Left lung (tissue), 14 donors: ENCODE data around the gene CARD14. TPM values are rescaled to one million over a fixed set of nuclear protein-coding genes. Genes with fewer than 3 reads are reported as not detected.

ENCODE experiments used
- ATAC-seq: fragments of 200-7000 bp; cut with Tn5 transposase; one replicate; pipeline ENCODE4 v1.9.1; 2020; ENCODE audit warnings: moderate library complexity
- DNase-seq, 4 donors: peaks; one replicate each; pipeline ENCODE4 v3.0.0-alpha.2; 2013 to 2020
- H3K27ac ChIP-seq, 2 donors: fragments of 200-600 bp; sonication (generic) in 1 of 2; one replicate each; pipeline versions ENCODE4 v1.5.0 to v1.8.0; 2020 to 2021
- H3K27me3 ChIP-seq, 2 donors: fragments of 200-600 bp; sonication (generic) in 1 of 2; one replicate each; pipeline versions ENCODE4 v1.5.0 to v1.8.0; 2020 to 2021
- H3K36me3 ChIP-seq, 2 donors: fragments of 200-600 bp; sonication (generic) in 1 of 2; one replicate each; pipeline versions ENCODE4 v1.5.0 to v1.8.0; 2020 to 2021
- H3K4me1 ChIP-seq, 2 donors: fragments of 200-600 bp; one replicate each; pipeline ENCODE4 v1.8.0; 2021
- H3K4me3 ChIP-seq, 2 donors: fragments of 200-600 bp; sonication (generic) in 1 of 2; one replicate each; pipeline versions ENCODE4 v1.5.0 to v1.8.0; 2020 to 2021; ENCODE audit warnings: mild to moderate bottlenecking in 1 of 2
- H3K9me3 ChIP-seq, 2 donors: fragments of 200-600 bp; sonication (generic) in 1 of 2; one replicate each; pipeline versions ENCODE4 v1.5.0 to v1.8.0; 2020 to 2021
- intact Hi-C, 2 donors: fragments of 100-400 bp; cut with DNase I; formaldehyde crosslinking; loops; one replicate each; pipeline versions ENCODE4 v1.11.2 to v1.14.2; 2022
- long read RNA-seq, 12 donors: library from polyadenylated mRNA in 2 of 12; unstranded in 2 of 12; transcript quantifications; one replicate each; pipeline ENCODE4 v2.0.0 and lab custom pipeline, GENCODE V29; 2019 to 2026
- polyA plus RNA-seq, 6 donors: library from polyadenylated mRNA; unstranded; fragments of 120-200 nt; gene quantifications; one replicate each; pipeline ENCODE4 v1.2.1, GENCODE V29; 2013; ENCODE audit not compliant: insufficient read length in 6 of 6
- total RNA-seq, 2 donors: library from RNA; stranded (reverse); fragmentation: NEBNext Ultra II Directional; extraction: Animal tissue kit (Norgen Biotek cat#: 25700); gene quantifications; one replicate each; pipeline ENCODE4 v1.2.1, GENCODE V29; 2021
- TF ChIP-seq, protein P1 (sequence below), 2 donors: fragments of 200-600 bp; sonication (generic) in 1 of 2; IDR thresholded peaks; one replicate each; pipeline versions ENCODE4 v1.5.0 to v1.8.0; 2021; ENCODE audit warnings: antibody characterized with exemption in 2 of 2
- donor health status: DM: no; HTN: yes; CAD: no.
- donor health status: DM: no; HTN: no; CAD: no.

CARD14 gene
- 1 to 10 TPM in 1 of 2 donors, under 1 TPM in 1; 0.41 to 1.0 TPM for total RNA-seq
- 1 to 10 TPM; 1.0 to 3.2 (median 2.1) TPM for polyA plus RNA-seq
- long read RNA-seq, donor 1: 0 reads
- long read RNA-seq, donor 2: 0 reads
- long read RNA-seq, donor 3: 0 reads
- long read RNA-seq, donor 4, partial matches to known transcripts: 0 of 1 reads
- long read RNA-seq, donor 4, other reads (novel, unspliced or antisense): 1 of 1 reads
- long read RNA-seq, donor 5, partial matches to known transcripts: 18 of 18 reads
- long read RNA-seq, donor 5, other reads (novel, unspliced or antisense): 0 of 18 reads
- long read RNA-seq, donor 6: 0 reads
- long read RNA-seq, donor 7: 0 reads
- long read RNA-seq, donor 8: 0 reads
- long read RNA-seq, donor 9: 0 reads
- long read RNA-seq, donor 10, partial matches to known transcripts: 0 of 2 reads
- long read RNA-seq, donor 10, other reads (novel, unspliced or antisense): 2 of 2 reads
- long read RNA-seq, donor 11: 0 reads
- long read RNA-seq, donor 12: 0 reads

DNA sequence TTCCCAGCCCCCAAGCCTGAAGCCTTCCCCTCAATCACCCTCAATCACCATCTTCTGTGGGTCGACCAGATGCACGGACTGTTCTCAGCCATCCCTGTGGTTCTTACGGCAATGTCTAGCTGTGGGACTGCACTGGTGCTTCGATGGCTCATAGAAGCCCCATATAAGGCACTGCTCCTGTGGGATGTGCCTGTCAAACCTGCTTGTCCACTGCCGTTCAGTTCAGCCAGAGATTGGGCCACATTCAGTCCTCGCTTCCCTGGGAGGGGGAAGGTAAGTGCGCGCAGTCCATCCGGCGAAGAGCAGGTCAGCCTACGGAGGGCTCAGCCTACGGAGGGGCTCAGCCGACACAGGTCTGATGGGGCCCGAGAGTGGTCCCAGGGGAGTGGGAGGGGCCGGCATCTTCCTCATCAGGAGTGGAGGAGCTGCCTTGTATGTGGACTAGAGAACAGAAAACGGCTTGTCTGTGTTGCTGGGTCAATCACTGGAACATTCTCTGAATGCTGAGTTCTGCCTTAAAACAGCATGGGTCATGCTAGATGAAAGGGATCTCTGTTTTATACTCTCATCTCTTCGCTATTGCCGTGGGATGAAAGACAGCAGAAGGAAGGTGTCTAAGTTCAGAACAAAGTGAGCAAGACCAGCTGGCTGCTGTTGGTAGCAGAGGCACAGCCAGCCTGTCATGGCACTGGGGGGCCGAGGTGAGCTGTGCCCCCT, at the start of gene CARD14:
Gene CARD14 (plus strand): TSS at position 247 of the 717 bp plus-strand sequence. CDS start 11,409 bp downstream, outside the sequence.
- no peak within 1 kb of the TSS for H3K27ac ChIP-seq
- ATAC-seq (peak; percentile 95), DNase-seq (peak in 1 of 4 donors; percentile 77)

DNA sequence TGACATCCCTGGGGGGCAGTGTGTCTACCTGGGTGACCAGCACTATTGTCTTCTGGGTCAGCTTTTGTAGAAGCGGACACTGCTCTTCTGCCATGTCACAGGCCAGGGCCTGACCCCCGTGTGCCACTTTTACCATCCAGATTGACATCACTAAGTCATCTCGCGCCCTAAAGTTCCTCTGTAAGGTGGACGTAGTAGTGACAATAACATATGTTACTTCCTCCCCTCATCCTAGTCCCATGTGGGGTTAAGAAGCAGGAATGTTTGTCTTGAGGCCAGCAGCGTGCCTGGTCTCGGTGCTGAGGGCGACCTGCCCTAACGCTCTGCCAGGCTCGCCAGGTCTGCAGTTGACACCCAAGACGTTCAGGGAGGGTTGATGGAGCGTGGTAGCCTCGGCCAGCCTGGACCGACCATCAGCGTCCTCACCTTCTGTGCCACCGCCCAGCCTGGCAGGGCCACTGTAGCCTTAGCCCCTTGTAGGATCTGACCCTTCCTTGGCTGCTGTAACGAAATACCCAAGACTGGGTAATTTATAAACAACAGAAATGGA, 47.7 kb upstream of the CARD14 start:
- H3K9me3 ChIP-seq: no peaks in the 10 kb centered on the region
- ATAC-seq: no peak
- intact Hi-C loops: no loop called here
- H3K4me3 ChIP-seq: no peak overlapping the region
- TF ChIP-seq, protein P1, sequence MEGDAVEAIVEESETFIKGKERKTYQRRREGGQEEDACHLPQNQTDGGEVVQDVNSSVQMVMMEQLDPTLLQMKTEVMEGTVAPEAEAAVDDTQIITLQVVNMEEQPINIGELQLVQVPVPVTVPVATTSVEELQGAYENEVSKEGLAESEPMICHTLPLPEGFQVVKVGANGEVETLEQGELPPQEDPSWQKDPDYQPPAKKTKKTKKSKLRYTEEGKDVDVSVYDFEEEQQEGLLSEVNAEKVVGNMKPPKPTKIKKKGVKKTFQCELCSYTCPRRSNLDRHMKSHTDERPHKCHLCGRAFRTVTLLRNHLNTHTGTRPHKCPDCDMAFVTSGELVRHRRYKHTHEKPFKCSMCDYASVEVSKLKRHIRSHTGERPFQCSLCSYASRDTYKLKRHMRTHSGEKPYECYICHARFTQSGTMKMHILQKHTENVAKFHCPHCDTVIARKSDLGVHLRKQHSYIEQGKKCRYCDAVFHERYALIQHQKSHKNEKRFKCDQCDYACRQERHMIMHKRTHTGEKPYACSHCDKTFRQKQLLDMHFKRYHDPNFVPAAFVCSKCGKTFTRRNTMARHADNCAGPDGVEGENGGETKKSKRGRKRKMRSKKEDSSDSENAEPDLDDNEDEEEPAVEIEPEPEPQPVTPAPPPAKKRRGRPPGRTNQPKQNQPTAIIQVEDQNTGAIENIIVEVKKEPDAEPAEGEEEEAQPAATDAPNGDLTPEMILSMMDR (IDR thresholded peaks at IDR 0.05): no peak
- no peak overlapping the region for H3K27ac ChIP-seq
- no peak for DNase-seq
- H3K4me1 ChIP-seq: no peaks in the 10 kb centered on the region
- H3K27me3 ChIP-seq: peaks cover 0 to 12% of the 10 kb centered on the region in 2 donors
- H3K36me3 ChIP-seq: peaks cover 0 to 20% of the 10 kb centered on the region in 2 donors

More for the DNA sequence above, at the start of gene CARD14:
- no peaks in the 10 kb centered on the region for H3K27me3 ChIP-seq
- intact Hi-C loops: no loop called here
- no peaks in the 10 kb centered on the region for H3K36me3 ChIP-seq
- TF ChIP-seq, protein P1 (IDR thresholded peaks at IDR 0.05): no peak
- no peaks in the 10 kb centered on the region for H3K9me3 ChIP-seq
- no peak within 1 kb of the TSS for H3K4me3 ChIP-seq
- no peaks in the 10 kb centered on the region for H3K4me1 ChIP-seq

DNA sequence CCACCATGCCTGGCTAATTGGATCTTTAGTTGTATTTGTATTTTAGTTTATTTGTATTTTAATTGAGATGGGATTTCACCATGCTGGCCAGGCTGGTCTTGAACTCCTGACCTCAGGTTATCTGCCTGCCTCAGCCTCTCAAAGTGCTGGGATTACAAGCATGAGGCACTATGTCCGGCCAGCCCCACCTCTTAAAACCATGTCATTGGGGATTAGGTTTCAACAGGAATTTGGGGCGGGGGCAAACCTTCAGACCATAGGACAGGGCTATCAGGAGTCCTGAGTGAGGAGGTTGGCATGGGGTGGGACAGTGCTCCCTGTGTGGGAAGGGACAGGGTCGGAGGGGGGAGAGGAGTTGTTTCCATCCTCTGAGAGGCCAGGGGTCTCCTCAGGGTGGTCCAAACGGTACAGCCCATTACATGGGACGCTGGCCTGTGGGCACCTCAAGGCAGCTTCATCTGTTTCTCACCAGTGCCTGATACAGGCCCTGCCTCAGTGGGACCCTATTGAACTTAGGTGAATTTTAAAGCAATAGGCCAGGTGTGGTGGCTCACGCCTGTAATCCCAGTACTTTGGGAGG, 46.8 kb upstream of the CARD14 start:
- intact Hi-C loops: no loop called here
- Histone ChIP-seq H3K36me3 (peaks cover 0 to 16% of the 10 kb centered on the region in 2 donors), H3K9me3 (no peaks in the 10 kb centered on the region), H3K4me3 (no peak overlapping the region), H3K27me3 (peaks cover 0 to 12% of the 10 kb centered on the region in 2 donors), H3K4me1 (no peaks in the 10 kb centered on the region), H3K27ac (no peak overlapping the region)
- no peak for ATAC-seq
- no peak for DNase-seq
- TF ChIP-seq, protein P1 (IDR thresholded peaks at IDR 0.05): no peak

DNA sequence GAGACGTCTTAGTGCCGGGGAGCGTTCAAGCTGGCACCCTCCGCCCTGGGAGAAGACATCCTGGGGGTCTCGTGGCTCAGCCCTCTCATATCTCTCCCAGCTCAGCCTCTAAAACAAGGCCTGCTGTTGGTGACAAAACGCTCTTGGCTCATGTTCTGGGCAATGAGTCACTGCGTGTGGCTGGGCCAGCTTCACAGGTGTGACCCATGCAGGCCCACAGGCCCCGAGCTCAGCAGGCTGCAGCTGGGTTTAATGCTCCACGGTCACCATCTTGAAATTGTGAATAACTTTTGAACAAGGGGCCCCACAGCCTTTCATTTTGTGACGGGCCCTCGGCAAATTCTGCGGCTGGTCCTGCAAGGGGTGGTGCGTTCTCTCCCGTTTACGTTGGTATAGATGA, 46.0 kb upstream of the CARD14 start:
- H3K4me3 ChIP-seq: no peak overlapping the region
- H3K4me1 ChIP-seq: no peaks in the 10 kb centered on the region
- TF ChIP-seq, protein P1 (IDR thresholded peaks at IDR 0.05): no peak
- intact Hi-C loops: no loop called here
- DNase-seq (no peak), ATAC-seq (no peak)
- no peaks in the 10 kb centered on the region for H3K9me3 ChIP-seq
- peaks cover 0 to 10% of the 10 kb centered on the region in 2 donors for H3K36me3 ChIP-seq
- H3K27ac ChIP-seq: no peak overlapping the region
- peaks cover 0 to 12% of the 10 kb centered on the region in 2 donors for H3K27me3 ChIP-seq
